C4-2B (cell line): Measurements from ENCODE around the gene ADORA2B.

Source experiments
- H3K27ac ChIP-seq: fragments of 450-650 bp; 2 replicates; pipeline ENCODE4 v1.5.1; 2017
- CTCF ChIP-seq: fragments of 450-650 bp; conservative IDR thresholded peaks from 2 replicates; pipeline ENCODE4 v1.5.1; 2017; ENCODE audit warnings: mild to moderate bottlenecking
- ZFX ChIP-seq: fragments of 450-650 bp; IDR thresholded peaks from 2 replicates; pipeline ENCODE4 v1.6.1; 2017

The ADORA2B gene

GRCh38 chr17:16019347-16019746 is 74.4 kb downstream of the ADORA2B start:
- peak overlapping the region; percentile 18; the same call in 1 of the 2 replicates for H3K27ac ChIP-seq
- TF ChIP-seq CTCF (no peak), ZFX (no peak)

- TF ChIP-seq CTCF, result no peak
- TF ChIP-seq ZFX, result no peak
- H3K27ac ChIP-seq, result no peak overlapping the region
These were observed 79.0 kb downstream of the ADORA2B start for GRCh38 chr17:16023881-16024280.

GRCh38 chr17:16025202-16025601 is 80.3 kb downstream of the ADORA2B start:
- H3K27ac ChIP-seq, result no peak overlapping the region

More at GRCh38 chr17:16025202-16025601, 80.3 kb downstream of the ADORA2B start:
- TF ChIP-seq ZFX (no peak), CTCF (no peak)
